ENCODE results near the gene SZRD1. TPM values are rescaled to one million over a fixed set of nuclear protein-coding genes. Genes with fewer than 3 reads are reported as not detected.

The SZRD1 gene
- total RNA-seq, 1 experiment from 2014 or later: 114 TPM

- Histone ChIP-seq H4K20me1 (ENCODE audit: insufficient read depth) (no peaks in the 10 kb centered on the region), H2AFZ (no peak overlapping the region), H3K9me2 (ENCODE audit: insufficient read depth) (no peaks in the 10 kb centered on the region), H3K36me3 (ENCODE audit: low read depth) (no peaks in the 10 kb centered on the region), H3F3A (ENCODE audit: insufficient read depth, low read depth) (no peaks in the 10 kb centered on the region), H3K4me1 (replicated peaks; ENCODE audit: insufficient read depth) (peaks cover 5% of the 10 kb centered on the region; the same call in 1 of the 2 replicates), H3K79me2 (ENCODE audit: low read depth) (peaks cover 25% of the 10 kb centered on the region), H3K4me2 (no peak overlapping the region), H3K27me3 (ENCODE audit: insufficient read depth, low read depth) (no peaks in the 10 kb centered on the region), H3K9me3 (ENCODE audit: insufficient read depth, low read depth) (no peaks in the 10 kb centered on the region), H3K4me3 (no peak overlapping the region), H3K27ac (no peak overlapping the region)
- POLR2A ChIA-PET (ENCODE audit: unreplicated experiment): no interaction called here
- no TSS peak for BruUV-seq (replicated peaks)
- no peak for TF ChIP-seq CTCF (conservative IDR thresholded peaks at IDR 0.05)
- TF ChIP-seq EZH2 (IDR thresholded peaks at IDR 0.05; ENCODE audit: low read depth): no peak
- no peak for DNase-seq
- CTCF ChIA-PET: no interaction called here
- intact Hi-C loops (cut with micrococcal nuclease; ENCODE audit: unreplicated experiment): no loop called here
Observed at GRCh38 chr1:16438516-16438915, 71.5 kb downstream of the SZRD1 start.

GRCh38 chr1:16438924-16439323 is 71.9 kb downstream of the SZRD1 start:
- CTCF ChIA-PET: no interaction called here
- H3K79me2 ChIP-seq (ENCODE audit: low read depth): peaks cover 25% of the 10 kb centered on the region
- no peaks in the 10 kb centered on the region for H3K36me3 ChIP-seq (ENCODE audit: low read depth)
- H3K4me3 ChIP-seq: no peak overlapping the region
- no peaks in the 10 kb centered on the region for H3K9me3 ChIP-seq (ENCODE audit: insufficient read depth, low read depth)
- no peak overlapping the region for H3K27ac ChIP-seq
- DNase-seq: no peak
- H2AFZ ChIP-seq: no peak overlapping the region
- no peaks in the 10 kb centered on the region for H3K27me3 ChIP-seq (ENCODE audit: insufficient read depth, low read depth)
- POLR2A ChIA-PET (ENCODE audit: unreplicated experiment): interaction anchor here (0.6 kb wide), 1 partner anchor 76 kb away, joined by 5 read pairs; no protein-coding TSS in a partner anchor
- no peak overlapping the region for H3K4me2 ChIP-seq
- intact Hi-C loops (cut with micrococcal nuclease; ENCODE audit: unreplicated experiment): no loop called here
- no peaks in the 10 kb centered on the region for H4K20me1 ChIP-seq (ENCODE audit: insufficient read depth)
- BruUV-seq (replicated peaks): no TSS peak
- no peaks in the 10 kb centered on the region for H3F3A ChIP-seq (ENCODE audit: insufficient read depth, low read depth)
- TF ChIP-seq CTCF (conservative IDR thresholded peaks at IDR 0.05): no peak
- TF ChIP-seq EZH2 (IDR thresholded peaks at IDR 0.05; ENCODE audit: low read depth): no peak
- H3K4me1 ChIP-seq (replicated peaks; ENCODE audit: insufficient read depth): peaks cover 5% of the 10 kb centered on the region; the same call in 1 of the 2 replicates
- no peaks in the 10 kb centered on the region for H3K9me2 ChIP-seq (ENCODE audit: insufficient read depth)

DNA sequence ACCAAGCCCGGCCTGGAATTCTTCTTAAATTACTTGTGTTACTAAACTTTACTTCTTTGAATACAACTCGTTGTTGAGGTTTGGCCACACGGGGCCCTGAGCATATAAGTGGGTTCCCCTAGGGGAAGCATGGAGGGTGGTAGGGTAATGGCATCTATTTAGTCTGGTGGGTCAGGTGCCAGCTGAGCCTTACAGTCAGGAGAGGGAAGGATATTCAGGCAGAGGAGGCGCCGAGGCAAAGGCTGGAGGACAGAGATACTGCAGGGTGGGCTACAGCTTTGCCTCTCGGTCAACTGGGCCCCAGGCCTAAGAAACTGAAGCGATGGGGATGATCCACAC is 73.1 kb downstream of the SZRD1 start:
- Histone ChIP-seq H3K4me3 (peak overlapping the region; percentile 74; the same call in 1 of the 2 replicates), H3K4me2 (peak overlapping the region; percentile 72), H2AFZ (peak overlapping the region; percentile 84), H3K36me3 (ENCODE audit: low read depth) (no peaks in the 10 kb centered on the region), H3K9me3 (ENCODE audit: insufficient read depth, low read depth) (no peaks in the 10 kb centered on the region), H4K20me1 (ENCODE audit: insufficient read depth) (no peaks in the 10 kb centered on the region), H3K27ac (no peak overlapping the region), H3K27me3 (ENCODE audit: insufficient read depth, low read depth) (no peaks in the 10 kb centered on the region), H3K4me1 (replicated peaks; ENCODE audit: insufficient read depth) (peaks cover 5% of the 10 kb centered on the region; the same call in 1 of the 2 replicates), H3K9me2 (ENCODE audit: insufficient read depth) (no peaks in the 10 kb centered on the region), H3F3A (ENCODE audit: insufficient read depth, low read depth) (no peaks in the 10 kb centered on the region), H3K79me2 (ENCODE audit: low read depth) (peaks cover 25% of the 10 kb centered on the region)
- intact Hi-C loops (cut with micrococcal nuclease; ENCODE audit: unreplicated experiment): loop anchor here (2.0 to 5.0 kb wide), 2 partner anchors 73 to 181 kb away; partner anchors contain the start of gene SZRD1
- POLR2A ChIA-PET (ENCODE audit: unreplicated experiment): interaction anchor here (0.6 kb wide), 1 partner anchor 85 kb away, joined by 10 read pairs; no protein-coding TSS in a partner anchor
- CTCF ChIA-PET: interaction anchor here (0.9 kb wide), 1 partner anchor 87 kb away, joined by 3 read pairs; the partner anchor contains the start of gene FBXO42
- BruUV-seq (replicated peaks): no TSS peak
- TF ChIP-seq EZH2 (IDR thresholded peaks at IDR 0.05; ENCODE audit: low read depth) (no peak), CTCF (conservative IDR thresholded peaks at IDR 0.05) (no peak)
- DNase-seq: no peak
